H9 (cell line): Measurements from ENCODE around the gene DHX58. TPM values are rescaled to one million over a fixed set of nuclear protein-coding genes. Genes with fewer than 3 reads are reported as not detected.

ENCODE experiments used
- DNase-seq: peaks from one replicate; pipeline ENCODE4 v3.0.0-alpha.2; 2017
- H2AFZ ChIP-seq: one replicate; pipeline ENCODE4 v1.6.1; 2013; ENCODE audit warnings: mild to moderate bottlenecking, low read length, control low read depth, moderate library complexity
- H2AK5ac ChIP-seq: 2 replicates; pipeline ENCODE4 v1.6.1; 2013; ENCODE audit warnings: low read length, control low read depth, mixed read lengths; ENCODE audit not compliant: insufficient read length
- H2BK120ac ChIP-seq: one replicate; pipeline ENCODE4 v1.6.1; 2013; ENCODE audit warnings: low read depth, mild to moderate bottlenecking, low read length, control low read depth, inconsistent platforms; ENCODE audit not compliant: poor library complexity, severe bottlenecking
- H2BK12ac ChIP-seq: 2 replicates; pipeline ENCODE4 v1.6.1; 2013; ENCODE audit warnings: low read length, control low read depth, mixed read lengths, low read depth; ENCODE audit not compliant: insufficient read length
- H2BK15ac ChIP-seq: 2 replicates; pipeline ENCODE4 v1.6.1; 2013; ENCODE audit warnings: low read depth, low read length, control low read depth
- H2BK20ac ChIP-seq: one replicate; pipeline ENCODE4 v1.6.1; 2013; ENCODE audit warnings: low read depth, mild to moderate bottlenecking, low read length, control low read depth, inconsistent platforms; ENCODE audit not compliant: poor library complexity, severe bottlenecking
- H2BK5ac ChIP-seq: 2 replicates; pipeline ENCODE4 v1.6.1; 2013; ENCODE audit warnings: low read length, control low read depth, mixed read lengths; ENCODE audit not compliant: insufficient read length
- H3K14ac ChIP-seq: 2 replicates; pipeline ENCODE4 v1.6.1; 2013; ENCODE audit warnings: low read length, control low read depth; ENCODE audit not compliant: insufficient read depth
- H3K18ac ChIP-seq: 2 replicates; pipeline ENCODE4 v1.6.1; 2013; ENCODE audit warnings: low read depth, mild to moderate bottlenecking, mixed read lengths, low read length, control low read depth; ENCODE audit not compliant: insufficient read length
- H3K23ac ChIP-seq: 2 replicates; pipeline ENCODE4 v1.6.1; 2013; ENCODE audit warnings: low read length, control low read depth, mixed read lengths, low read depth; ENCODE audit not compliant: insufficient read length
- H3K23me2 ChIP-seq: 2 replicates; pipeline ENCODE4 v1.6.1; 2013; ENCODE audit warnings: low read depth, mild to moderate bottlenecking, mixed read lengths, low read length, control low read depth; ENCODE audit not compliant: insufficient read length, poor library complexity, severe bottlenecking
- H3K27ac ChIP-seq: 2 replicates; pipeline ENCODE4 v1.5.1; 2013; ENCODE audit warnings: low read length, control low read depth, mixed read lengths, low read depth; ENCODE audit not compliant: insufficient read length
- H3K27me3 ChIP-seq: 2 replicates; pipeline ENCODE4 v1.6.1; 2013; ENCODE audit warnings: low read length, control low read depth, inconsistent platforms; ENCODE audit not compliant: insufficient read depth
- H3K4ac ChIP-seq: 2 replicates; pipeline ENCODE4 v1.6.1; 2013; ENCODE audit warnings: low read depth, mild to moderate bottlenecking, control low read depth, inconsistent platforms, low read length, moderate library complexity
- H3K4me1 ChIP-seq: 2 replicates; pipeline ENCODE4 v1.6.1; 2013; ENCODE audit warnings: low read length, control low read depth, inconsistent platforms; ENCODE audit not compliant: insufficient read depth
- H3K4me2 ChIP-seq: 2 replicates; pipeline ENCODE4 v1.6.1; 2013; ENCODE audit warnings: low read length, control low read depth, mixed read lengths; ENCODE audit not compliant: insufficient read length, insufficient read depth
- H3K56ac ChIP-seq: 2 replicates; pipeline ENCODE4 v1.6.1; 2013; ENCODE audit warnings: low read depth, mild to moderate bottlenecking, mixed read lengths, low read length, control low read depth; ENCODE audit not compliant: insufficient read length
- H3K79me1 ChIP-seq: 2 replicates; pipeline ENCODE4 v1.6.1; 2013; ENCODE audit warnings: low read depth, mild to moderate bottlenecking, moderate library complexity, low read length, control low read depth, inconsistent platforms; ENCODE audit not compliant: insufficient read depth, poor library complexity, severe bottlenecking
- H3K79me2 ChIP-seq: 2 replicates; pipeline ENCODE4 v1.6.1; 2013; ENCODE audit warnings: low read length, control low read depth, inconsistent platforms; ENCODE audit not compliant: insufficient read depth
- H3K9ac ChIP-seq: 2 replicates; pipeline ENCODE4 v1.6.1; 2013; ENCODE audit warnings: low read length, control low read depth, mixed read lengths; ENCODE audit not compliant: insufficient read length; ENCODE audit errors: extremely low read depth
- H3K9me3 ChIP-seq: one replicate; pipeline ENCODE4 v1.6.1; 2013; ENCODE audit warnings: low read depth, low read length, inconsistent platforms; ENCODE audit not compliant: control insufficient read depth
- H3T11ph ChIP-seq: one replicate; pipeline ENCODE4 v1.6.1; 2013; ENCODE audit warnings: mild to moderate bottlenecking, low read length, control low read depth, inconsistent platforms
- H4K20me1 ChIP-seq: one replicate; pipeline ENCODE4 v1.6.1; 2013; ENCODE audit not compliant: control insufficient read depth, insufficient read length, insufficient read depth
- H4K5ac ChIP-seq: 2 replicates; pipeline ENCODE4 v1.6.1; 2013; ENCODE audit warnings: low read depth, mild to moderate bottlenecking, mixed read lengths, low read length, control low read depth; ENCODE audit not compliant: insufficient read length
- H4K8ac ChIP-seq: replicated peaks from 2 replicates; pipeline ENCODE4 v1.6.1; 2013; ENCODE audit warnings: low read length, control low read depth, mixed read lengths, low read depth; ENCODE audit not compliant: insufficient read length
- H4K91ac ChIP-seq: 2 replicates; pipeline ENCODE4 v1.6.1; 2013; ENCODE audit warnings: low read depth, mild to moderate bottlenecking, moderate library complexity, mixed read lengths, low read length, control low read depth; ENCODE audit not compliant: insufficient read length
- H3K27ac Mint-ChIP-seq, 3 experiments: 2 replicates in 2 of 3; 3 replicates in 1 of 3; pipeline ENCODE4 v1.8.0; 2020 to 2021; ENCODE audit warnings: mixed read lengths in 3 of 3, mild to moderate bottlenecking in 1 of 3, moderate library complexity in 1 of 3
- H3K27me3 Mint-ChIP-seq: 2 replicates; pipeline ENCODE4 v1.8.0; 2021; ENCODE audit warnings: low read depth, mild to moderate bottlenecking, moderate library complexity, mixed read lengths
- H3K36me3 Mint-ChIP-seq, 3 experiments: 2 replicates in 2 of 3; 3 replicates in 1 of 3; pipeline ENCODE4 v1.8.0; 2020 to 2021; ENCODE audit warnings: low read depth in 3 of 3, mixed read lengths in 3 of 3; ENCODE audit not compliant: insufficient read depth in 1 of 3
- H3K4me1 Mint-ChIP-seq, 2 experiments: 2 replicates each; pipeline ENCODE4 v1.8.0; 2020; ENCODE audit warnings: mixed read lengths in 2 of 2
- H3K4me3 Mint-ChIP-seq, 2 experiments: 2 replicates in 1 of 2; 3 replicates in 1 of 2; pipeline ENCODE4 v1.8.0; 2020 to 2021; ENCODE audit warnings: mild to moderate bottlenecking in 2 of 2, mixed read lengths in 2 of 2, moderate library complexity in 1 of 2
- H3K9me3 Mint-ChIP-seq, 2 experiments: 2 replicates in 1 of 2; 3 replicates in 1 of 2; pipeline ENCODE4 v1.8.0; 2020; ENCODE audit warnings: mild to moderate bottlenecking in 2 of 2, mixed read lengths in 2 of 2, moderate library complexity in 1 of 2
- CTCF ChIP-seq: fragments of 200-600 bp; sonication (generic); conservative IDR thresholded peaks from 3 replicates; pipeline ENCODE4 v1.8.0; 2021; ENCODE audit warnings: antibody characterized with exemption, mild to moderate bottlenecking
- WGBS: extraction: QIAGEN DNeasy Blood & Tissue Kit; methylation state at CpG from one replicate; pipeline ENCODE4 v1.1.7; 2013; ENCODE audit warnings: missing lambda C conversion rate, low lambda C conversion rate, mixed read lengths; ENCODE audit not compliant: insufficient read length; ENCODE audit errors: extremely low coverage; 5-methylcytosine and 5-hydroxymethylcytosine counted together
- total RNA-seq: library from RNA; stranded (reverse); gene quantifications from 2 replicates; pipeline ENCODE4 v1.2.1, GENCODE V29; 2021

Gene DHX58
- total RNA-seq, 1 experiment from 2014 or later = 3.9 TPM

- no peaks in the 10 kb centered on the region for H3K79me2 ChIP-seq
- no peak overlapping the region for H3K4me2 ChIP-seq
- H2AK5ac ChIP-seq = no peak overlapping the region
- H3K79me1 ChIP-seq = no peaks in the 10 kb centered on the region
- H3K36me3 Mint-ChIP-seq = no peaks in the 10 kb centered on the region; a peak in 1 of 7 replicates
- H3K9ac ChIP-seq = no peak overlapping the region
- H3K4me3 Mint-ChIP-seq = 0 out of 5 replicates have a peak overlapping the region, but pooled peaks of 1 of the 2 experiments have one; percentile 26
- peaks cover 9% of the 10 kb centered on the region; the same call in 1 of the 2 replicates for H3K4me1 ChIP-seq
- H3T11ph ChIP-seq = no peak overlapping the region
- no peak overlapping the region for H3K18ac ChIP-seq
- no peaks in the 10 kb centered on the region for H3K27me3 ChIP-seq
- no peak overlapping the region for H2BK15ac ChIP-seq
- no peak overlapping the region for H3K4ac ChIP-seq
- no peak overlapping the region for H3K27ac Mint-ChIP-seq
- H3K9me3 Mint-ChIP-seq = no peaks in the 10 kb centered on the region; a peak in 1 of 5 replicates
- no peak overlapping the region for H3K56ac ChIP-seq
- WGBS = no CpG with 5 or more reads among the region's 12 CpGs
- H3K27me3 Mint-ChIP-seq = peaks cover 30% of the 10 kb centered on the region
- no peak overlapping the region for H2BK12ac ChIP-seq
- H4K20me1 ChIP-seq = no peaks in the 10 kb centered on the region
- no peak overlapping the region for H2AFZ ChIP-seq
- H3K9me3 ChIP-seq = no peaks in the 10 kb centered on the region
- peaks cover 49 to 70% of the 10 kb centered on the region in 2 experiments for H3K4me1 Mint-ChIP-seq
- no peak overlapping the region for H2BK5ac ChIP-seq
- no peak overlapping the region for H4K8ac ChIP-seq
- no peak overlapping the region for H3K23ac ChIP-seq
- no peak overlapping the region for H3K14ac ChIP-seq
- H2BK20ac ChIP-seq = no peak overlapping the region
- H2BK120ac ChIP-seq = no peak overlapping the region
- H4K5ac ChIP-seq = no peak overlapping the region
- DNase-seq = peak; percentile 30
- TF ChIP-seq CTCF = no peak
- H3K23me2 ChIP-seq = peaks cover 9% of the 10 kb centered on the region
- no peak overlapping the region for H3K27ac ChIP-seq
- H4K91ac ChIP-seq = no peak overlapping the region
These were observed 58.6 kb downstream of the DHX58 start for GRCh38 chr17:42053731-42054500.
